Measurements from ENCODE around the gene KRT3. TPM values are rescaled to one million over a fixed set of nuclear protein-coding genes. Genes with fewer than 3 reads are reported as not detected.

KRT3 gene
- total RNA-seq, 2 donors from 2014 or later = not detected

- Mint-ChIP-seq H3K27ac (no peak overlapping the region), H3K27me3 (ENCODE audit: low read depth) (no peaks in the 10 kb centered on the region), H3K9me3 (no peaks in the 10 kb centered on the region), H3K4me3 (no peak overlapping the region), H3K4me1 (ENCODE audit: low read depth) (no peaks in the 10 kb centered on the region), H3K36me3 (ENCODE audit: insufficient read depth in 2 of 2) (no peaks in the 10 kb centered on the region)
- ATAC-seq (replicated peaks in 1 of 2) (no peak), DNase-seq (no peak)
Measured at GRCh38 chr12:52742822-52743457, 53.0 kb downstream of the KRT3 start.

GRCh38 chr12:52742196-52742580 is 53.7 kb downstream of the KRT3 start:
- H3K27ac Mint-ChIP-seq = no peak overlapping the region
- H3K9me3 Mint-ChIP-seq = no peaks in the 10 kb centered on the region
- no peaks in the 10 kb centered on the region for H3K4me1 Mint-ChIP-seq (ENCODE audit: low read depth)
- H3K4me3 Mint-ChIP-seq = no peak overlapping the region
- no peaks in the 10 kb centered on the region for H3K27me3 Mint-ChIP-seq (ENCODE audit: low read depth)
- DNase-seq (no peak), ATAC-seq (replicated peaks in 1 of 2) (no peak)
- H3K36me3 Mint-ChIP-seq (ENCODE audit: insufficient read depth in 2 of 2) = no peaks in the 10 kb centered on the region

GRCh38 chr12:52741375-52742195 is 54.3 kb downstream of the KRT3 start:
- DNase-seq (peak; percentile 66 to 67), ATAC-seq (replicated peaks in 1 of 2) (no peak)
- no peak overlapping the region for H3K27ac Mint-ChIP-seq
- no peaks in the 10 kb centered on the region for H3K4me1 Mint-ChIP-seq (ENCODE audit: low read depth)
- no peaks in the 10 kb centered on the region for H3K36me3 Mint-ChIP-seq (ENCODE audit: insufficient read depth in 2 of 2)
- H3K27me3 Mint-ChIP-seq (ENCODE audit: low read depth) = no peaks in the 10 kb centered on the region
- H3K4me3 Mint-ChIP-seq = no peak overlapping the region
- no peaks in the 10 kb centered on the region for H3K9me3 Mint-ChIP-seq

- Mint-ChIP-seq H3K36me3 (ENCODE audit: insufficient read depth in 2 of 2) (no peaks in the 10 kb centered on the region), H3K4me1 (ENCODE audit: low read depth) (no peaks in the 10 kb centered on the region), H3K27ac (no peak overlapping the region), H3K27me3 (ENCODE audit: low read depth) (no peaks in the 10 kb centered on the region), H3K9me3 (no peaks in the 10 kb centered on the region), H3K4me3 (no peak overlapping the region)
- DNase-seq (no peak), ATAC-seq (replicated peaks in 1 of 2) (no peak)
Measured at GRCh38 chr12:52740584-52740983, 55.3 kb downstream of the KRT3 start.

GRCh38 chr12:52739963-52740362 is 56.0 kb downstream of the KRT3 start:
- no peaks in the 10 kb centered on the region for H3K9me3 Mint-ChIP-seq
- H3K36me3 Mint-ChIP-seq (ENCODE audit: insufficient read depth in 2 of 2) = no peaks in the 10 kb centered on the region
- no peaks in the 10 kb centered on the region for H3K4me1 Mint-ChIP-seq (ENCODE audit: low read depth)
- H3K27me3 Mint-ChIP-seq (ENCODE audit: low read depth) = no peaks in the 10 kb centered on the region
- no peak overlapping the region for H3K27ac Mint-ChIP-seq
- no peak overlapping the region for H3K4me3 Mint-ChIP-seq
- no peak for ATAC-seq (replicated peaks in 1 of 2)
- DNase-seq = no peak

Other genes starting within 250 kb of the KRT3 start
- gene KRT71, start 243.0 kb downstream of the KRT3 start, total RNA-seq = not detected
- gene KRT74, start 222.3 kb downstream of the KRT3 start, total RNA-seq = under 1 TPM in 1 of 2 donors, not detected in 1; 0.12 TPM
- 1 to 10 TPM in 1 of 2 donors, under 1 TPM in 1; 0.31 to 2.3 TPM for gene KRT72, start 194.7 kb downstream of the KRT3 start, total RNA-seq
- 1 to 10 TPM in 1 of 2 donors, under 1 TPM in 1; 0.36 to 1.3 TPM for gene KRT73, start 177.6 kb downstream of the KRT3 start, total RNA-seq
- not detected for gene KRT2, start 143.9 kb downstream of the KRT3 start, total RNA-seq
- gene KRT1, start 115.7 kb downstream of the KRT3 start, total RNA-seq = not detected
- not detected for gene KRT77, start 92.6 kb downstream of the KRT3 start, total RNA-seq
- not detected for gene KRT76, start 18.8 kb downstream of the KRT3 start, total RNA-seq
- under 1 TPM in 1 of 2 donors, not detected in 1; 0.10 TPM for gene KRT4, start 18.0 kb upstream of the KRT3 start, total RNA-seq
- under 1 TPM; 0.19 to 0.26 TPM for gene KRT79, start 38.2 kb upstream of the KRT3 start, total RNA-seq
- gene KRT78, start 52.9 kb upstream of the KRT3 start, total RNA-seq = not detected
- gene KRT8, start 109.0 kb upstream of the KRT3 start, total RNA-seq = under 1 TPM; 0.65 TPM
- gene KRT18, start 153.0 kb upstream of the KRT3 start, total RNA-seq = 1 to 10 TPM; 3.3 to 5.1 TPM
- gene EIF4B, start 210.3 kb upstream of the KRT3 start, total RNA-seq = 100 to 1,000 TPM; 622 to 633 TPM